HuH-7 (cell line): ENCODE data around the gene PEX5L.
"Not testable (repeated sequence)": the region's sequence is repeated elsewhere in the genome, so short reads cannot be mapped to it uniquely, and the experiment has no call there.

Experiments used
- DNase-seq: peaks from one replicate; pipeline ENCODE4 v3.0.0; 2011; ENCODE audit warnings: low spot score

The PEX5L gene

GRCh38 chr3:180011927-180012326 is 24.8 kb downstream of the PEX5L start:
- DNase-seq = no peak

GRCh38 chr3:180008318-180008717 is 28.4 kb downstream of the PEX5L start:
- not testable (repeated sequence) for DNase-seq

DNA sequence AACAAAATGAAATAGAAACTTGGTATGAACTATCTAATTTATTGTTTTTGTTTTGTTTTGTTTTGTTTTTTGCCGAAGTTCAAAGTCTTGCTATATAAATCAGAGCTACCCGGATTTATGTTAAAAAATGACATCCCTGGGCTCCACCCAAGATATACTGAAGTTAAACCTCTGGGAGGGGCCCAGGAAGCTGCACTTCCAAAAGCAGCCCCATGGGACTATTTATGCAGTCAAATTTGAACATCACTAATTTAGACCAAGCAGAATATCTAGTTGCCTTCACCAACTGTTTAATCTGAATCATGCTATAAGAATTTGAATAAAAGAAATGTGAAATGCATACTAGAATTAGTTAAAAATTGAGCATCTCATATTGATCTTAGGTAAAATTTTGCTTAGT is 32.2 kb downstream of the PEX5L start:
- no peak for DNase-seq

- DNase-seq = no peak
Observed at GRCh38 chr3:180002006-180002405, 34.7 kb downstream of the PEX5L start.

DNA sequence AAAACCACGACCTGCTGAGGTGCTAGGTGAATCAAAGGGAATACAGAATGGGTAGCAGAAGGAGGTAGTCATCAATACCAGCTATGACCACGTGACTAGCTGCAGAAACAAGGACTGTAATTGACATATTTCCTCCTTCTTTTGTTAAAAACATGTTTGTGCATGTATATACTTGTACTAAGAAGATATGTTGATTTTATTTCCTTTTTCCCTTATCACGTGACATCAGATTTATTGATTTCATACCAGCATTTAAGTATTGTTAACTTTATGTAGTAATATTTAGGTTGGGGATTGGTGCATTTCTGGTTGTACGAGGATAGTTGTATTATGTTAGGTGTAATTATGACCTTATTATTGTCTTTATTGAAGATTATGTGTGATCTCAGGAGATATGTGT is 36.2 kb downstream of the PEX5L start:
- no peak for DNase-seq

DNA sequence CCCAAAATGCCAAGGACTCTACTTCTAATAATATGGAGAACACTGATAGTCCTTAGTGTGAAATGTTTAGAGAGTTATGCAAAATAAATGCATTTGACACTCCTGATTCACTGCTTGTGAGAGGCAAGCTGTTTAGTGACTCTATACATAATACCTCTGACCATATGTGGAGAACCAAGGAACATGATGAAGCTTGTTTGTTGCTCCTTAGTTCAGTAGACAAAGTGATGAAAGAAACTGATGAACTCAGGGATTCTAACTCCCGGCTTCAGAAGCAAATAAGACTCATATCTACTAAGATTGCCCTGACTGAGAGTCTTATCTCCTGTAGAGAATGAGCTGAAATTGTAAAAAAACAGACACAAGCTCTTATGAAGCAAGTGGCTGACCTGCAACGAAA is 41.3 kb downstream of the PEX5L start:
- no peak for DNase-seq

- no peak for DNase-seq
Observed at GRCh38 chr3:179991883-179992282, 44.9 kb downstream of the PEX5L start.

DNA sequence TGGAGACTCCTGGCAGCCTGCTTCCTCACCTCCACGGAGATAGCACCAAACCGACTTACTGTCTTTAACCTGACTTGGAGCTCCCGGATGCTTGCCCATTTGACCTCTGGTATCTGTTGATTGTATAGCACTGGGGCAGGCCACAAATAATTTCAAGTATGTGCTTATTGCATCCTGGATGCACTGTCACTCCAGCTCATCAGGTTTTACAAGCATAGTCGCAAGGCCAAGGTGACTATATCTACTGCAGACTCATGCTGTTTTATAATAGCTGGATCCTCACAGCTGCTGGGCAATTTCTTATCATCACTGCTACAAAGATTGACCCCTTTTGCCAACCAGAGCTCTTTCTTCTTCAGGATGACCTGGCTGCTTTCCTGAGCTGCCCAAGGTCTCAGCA is 45.6 kb downstream of the PEX5L start:
- no peak for DNase-seq

- no peak for DNase-seq
Observed at GRCh38 chr3:179981646-179982045, 55.1 kb downstream of the PEX5L start.

DNA sequence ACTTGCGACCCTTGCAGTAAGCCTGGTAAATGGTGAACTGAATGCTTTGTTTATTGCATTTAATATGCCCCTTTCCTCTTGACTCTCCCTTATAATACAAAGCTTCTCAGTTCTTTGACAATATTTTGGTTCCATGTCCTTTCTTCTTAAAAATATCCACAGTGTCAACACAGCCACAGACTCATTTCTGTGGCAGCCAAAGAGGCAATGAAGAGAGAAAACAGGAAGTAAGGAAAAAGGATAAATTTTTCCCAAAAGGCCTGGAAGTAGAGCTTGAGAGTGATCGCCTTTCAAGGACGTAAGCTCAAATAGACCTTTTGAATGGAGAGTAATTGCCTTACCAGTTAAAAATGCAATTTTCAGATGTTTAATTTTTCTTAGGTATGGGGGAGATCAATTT is 59.4 kb downstream of the PEX5L start:
- DNase-seq = no peak

GRCh38 chr3:179973931-179974361 is 62.8 kb downstream of the PEX5L start:
- DNase-seq = no peak

GRCh38 chr3:179972881-179973423 is 63.8 kb downstream of the PEX5L start:
- no peak for DNase-seq

GRCh38 chr3:179971280-179971679 is 65.5 kb downstream of the PEX5L start:
- DNase-seq = no peak

DNA sequence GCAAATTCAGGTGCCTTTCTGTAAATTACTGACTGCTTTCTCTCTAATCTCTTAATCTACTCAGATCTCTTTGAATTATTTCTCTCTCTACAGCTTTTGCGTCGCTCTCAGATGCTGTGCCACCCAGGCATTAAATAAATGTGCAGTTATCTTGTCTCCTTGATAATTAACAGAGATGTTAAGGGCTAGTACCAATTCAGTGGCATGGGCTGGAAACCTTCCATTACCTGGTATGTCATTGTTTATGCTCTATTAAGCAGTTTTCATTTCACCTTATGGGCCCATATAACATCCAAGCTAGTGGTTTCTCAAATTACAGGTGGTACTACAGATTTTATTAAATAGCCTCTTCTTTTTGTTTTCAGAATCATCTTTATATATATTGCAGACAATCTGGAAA is 66.0 kb downstream of the PEX5L start:
- DNase-seq = no peak

- DNase-seq = no peak
Observed at GRCh38 chr3:179969525-179969924, 67.2 kb downstream of the PEX5L start.

DNA sequence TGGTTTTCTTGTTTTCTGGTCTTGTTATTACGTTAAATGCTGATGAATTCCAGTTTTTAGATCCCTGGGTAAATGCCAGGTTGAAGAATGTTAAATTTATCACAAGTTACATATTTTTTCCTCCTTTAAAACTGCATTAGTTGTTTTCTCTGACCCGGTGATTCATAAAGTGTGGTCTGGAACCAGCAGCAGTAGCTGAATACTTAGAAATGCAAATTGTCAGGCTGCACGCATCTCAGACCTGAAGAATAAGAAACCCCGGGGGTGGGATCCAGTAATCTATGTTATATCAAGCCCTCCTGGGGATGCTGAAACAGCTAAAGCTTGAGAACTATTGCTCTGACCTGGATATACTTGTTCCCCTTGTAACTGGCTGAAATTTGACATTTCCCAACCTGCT is 69.1 kb downstream of the PEX5L start:
- DNase-seq = no peak

GRCh38 chr3:179964890-179965289 is 71.8 kb downstream of the PEX5L start:
- DNase-seq = no peak

DNA sequence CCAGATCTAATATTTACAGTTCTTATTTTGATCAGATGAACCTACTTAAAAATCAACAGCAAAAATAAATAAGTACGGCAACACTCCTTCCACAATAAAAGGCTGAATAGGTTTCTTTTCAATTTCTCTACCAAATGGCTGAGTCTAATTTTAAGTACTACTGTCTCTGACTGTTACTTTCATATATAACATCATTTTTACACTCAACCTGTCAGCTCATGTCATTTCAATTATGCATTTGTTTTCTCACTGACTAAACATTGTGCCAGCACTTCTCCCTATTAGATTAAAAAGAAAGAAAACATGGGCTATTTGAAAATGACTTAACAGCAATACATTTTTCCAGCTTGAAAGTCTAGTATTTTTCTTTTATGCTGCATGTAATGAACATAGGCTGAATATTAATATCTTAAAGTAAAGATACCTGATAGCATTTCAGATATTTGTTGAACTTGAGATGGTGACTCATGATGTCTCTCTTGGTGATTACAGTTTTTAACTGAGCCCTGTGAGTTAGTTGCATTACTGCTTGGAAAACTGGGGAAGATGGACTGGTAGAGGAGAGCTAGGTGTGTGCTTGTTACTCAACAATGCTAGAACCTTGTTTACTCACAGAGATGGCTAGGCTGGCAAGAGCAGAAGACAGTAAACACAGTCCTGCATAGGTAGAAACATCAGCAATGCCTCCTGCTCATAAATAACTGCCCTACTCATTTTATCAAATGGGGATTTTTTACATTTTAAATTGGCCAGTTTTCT is 73.9 kb downstream of the PEX5L start:
- DNase-seq = no peak

- DNase-seq = no peak
Observed at GRCh38 chr3:179961703-179962078, 75.0 kb downstream of the PEX5L start.

DNA sequence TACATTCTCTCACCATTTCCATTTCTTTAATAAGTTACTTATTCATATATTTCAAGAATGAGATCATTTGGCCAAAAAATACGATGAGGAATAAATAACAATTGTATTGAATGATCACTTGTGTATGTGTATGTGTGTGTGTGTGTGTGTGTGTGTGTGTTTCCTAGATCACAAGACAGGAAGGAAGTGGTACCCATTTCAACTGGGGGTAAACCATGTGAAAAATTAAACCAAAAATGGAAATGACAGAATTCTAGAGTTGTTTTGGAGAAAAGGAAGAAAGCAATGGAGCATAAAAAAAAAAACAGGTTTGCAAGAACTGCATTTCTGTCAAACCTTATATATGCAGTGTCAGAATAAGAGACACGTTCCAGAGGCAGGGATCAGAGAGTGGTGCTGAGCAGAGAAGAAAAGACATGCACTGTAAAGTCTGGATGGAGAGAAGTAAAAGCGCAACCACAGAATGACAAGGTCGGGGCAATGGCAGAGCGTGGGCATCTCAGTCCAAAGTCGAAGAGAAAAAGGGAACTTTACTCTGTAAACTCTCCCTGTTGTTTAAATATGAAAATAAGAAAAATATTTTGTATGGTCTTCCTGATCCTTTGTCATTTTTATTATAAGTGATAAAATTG is 75.5 kb downstream of the PEX5L start:
- no peak for DNase-seq

- no peak for DNase-seq
Observed at GRCh38 chr3:179958759-179959158, 78.0 kb downstream of the PEX5L start.

GRCh38 chr3:179958143-179958542 is 78.6 kb downstream of the PEX5L start:
- DNase-seq = no peak

DNA sequence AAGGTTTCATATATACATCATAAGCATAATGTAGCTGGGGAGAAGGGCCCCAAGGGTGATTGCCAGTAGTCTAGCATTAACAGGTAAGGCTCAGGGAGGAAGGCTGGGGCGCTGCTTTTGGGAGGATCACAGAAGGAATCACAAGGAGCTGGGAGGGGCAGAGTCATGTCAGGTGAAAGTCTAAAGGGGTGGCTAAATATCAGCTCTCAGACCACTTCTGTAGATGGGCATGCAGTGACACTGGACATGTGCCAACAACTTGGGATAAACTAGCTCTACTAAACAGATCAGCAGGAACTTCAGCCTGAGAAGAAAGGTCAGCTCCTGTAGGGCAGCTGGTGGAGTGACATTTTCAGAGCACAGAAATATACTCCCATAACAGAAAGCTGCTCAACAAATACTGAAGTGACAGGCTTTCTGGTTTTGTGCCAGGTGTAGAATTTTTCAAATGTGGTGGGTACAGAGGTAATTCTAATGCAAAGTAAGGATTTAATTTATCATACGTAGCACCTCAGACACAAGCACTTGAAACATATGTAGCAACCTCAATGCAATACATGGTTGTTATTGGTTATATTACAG is 79.4 kb downstream of the PEX5L start:
- no peak for DNase-seq
